Head of caudate nucleus (tissue), 42 donors: ENCODE data around the gene GIMAP2.
"Not testable (repeated sequence)": the region's sequence is repeated elsewhere in the genome, so short reads cannot be mapped to it uniquely, and the experiment has no call there.

Experiments used
- DNase-seq, 42 donors: peaks; one replicate each; pipeline versions ENCODE4 v3.0.0 to v3.0.0-alpha.2; 2020 to 2021; ENCODE audit warnings: mixed read lengths in 7 of 42
- intact Hi-C: fragments of 100-400 bp; cut with DNase I; formaldehyde crosslinking; loops from one replicate; pipeline ENCODE4 v1.15.0; 2022

The GIMAP2 gene

GRCh38 chr7:150685219-150686029, at the start of gene GIMAP2:
Gene GIMAP2 (plus strand): TSS chr7:150685706. CDS start chr7:150687060, 1,354 bp downstream.
- peak in 3 of 42 donors; percentile 7 to 41 (median 19) for DNase-seq
- intact Hi-C loops, result no loop called here

- no peak for DNase-seq
- intact Hi-C loops, result no loop called here
Observed at GRCh38 chr7:150641854-150642253, 43.7 kb upstream of the GIMAP2 start.

DNA sequence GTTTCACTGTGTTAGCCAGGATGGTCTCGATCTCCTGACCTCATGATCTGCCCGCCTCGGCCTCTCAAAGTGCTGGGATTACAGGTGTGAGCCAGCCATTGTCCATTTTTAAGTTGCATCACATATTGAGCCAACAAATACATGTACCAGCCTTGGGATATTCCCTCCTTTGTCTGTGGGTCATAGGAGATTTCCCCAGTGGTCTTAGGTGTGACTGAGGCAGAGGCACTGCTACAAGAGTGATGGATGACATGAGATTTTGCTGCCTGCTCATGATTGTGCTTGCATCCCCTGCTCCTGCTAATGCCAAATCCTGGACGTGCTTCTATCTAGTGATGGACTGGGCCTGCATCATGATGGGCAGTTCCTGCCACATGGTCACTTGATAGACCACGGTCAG, 42.6 kb upstream of the GIMAP2 start:
- no peak for DNase-seq
- intact Hi-C loops, result no loop called here

- DNase-seq, result no peak
- intact Hi-C loops, result no loop called here
Observed at GRCh38 chr7:150645259-150646020, 40.1 kb upstream of the GIMAP2 start.

DNA sequence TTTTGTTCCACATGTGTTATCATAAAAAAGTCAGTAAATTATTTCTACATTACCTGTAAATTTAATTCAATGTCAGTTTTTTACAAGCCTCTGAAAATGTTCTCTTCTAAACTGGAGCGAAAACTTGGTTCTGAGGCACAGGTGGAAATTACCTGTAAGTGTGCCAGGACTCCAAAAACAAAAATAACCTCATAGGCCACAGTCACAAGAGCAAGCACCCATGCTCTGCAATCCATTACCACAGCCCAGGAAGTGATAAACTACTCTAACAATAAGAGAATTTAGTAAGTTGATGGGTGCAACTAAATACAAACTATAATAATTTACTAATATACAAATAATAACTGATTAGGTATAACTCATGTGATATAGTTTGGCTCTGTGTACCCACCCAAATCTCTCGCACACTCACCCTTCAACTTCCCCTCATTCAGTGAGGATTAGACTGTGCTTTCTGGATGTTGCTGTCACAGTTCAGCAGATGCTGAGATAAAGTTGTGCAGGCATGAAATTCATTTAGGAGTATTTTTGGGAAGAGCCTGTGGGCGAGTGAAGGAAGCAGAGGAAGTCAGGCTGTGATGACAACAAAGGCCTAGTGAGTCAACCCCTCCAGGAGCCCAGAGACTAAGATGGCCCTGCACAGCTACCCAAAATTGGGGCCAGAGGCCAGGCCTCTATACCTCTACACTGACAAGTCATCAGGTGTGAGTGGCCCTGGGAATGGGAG, 37.0 kb upstream of the GIMAP2 start:
- intact Hi-C loops, result no loop called here
- peak in 4 of 42 donors; percentile 3 to 26 (median 16) for DNase-seq

DNA sequence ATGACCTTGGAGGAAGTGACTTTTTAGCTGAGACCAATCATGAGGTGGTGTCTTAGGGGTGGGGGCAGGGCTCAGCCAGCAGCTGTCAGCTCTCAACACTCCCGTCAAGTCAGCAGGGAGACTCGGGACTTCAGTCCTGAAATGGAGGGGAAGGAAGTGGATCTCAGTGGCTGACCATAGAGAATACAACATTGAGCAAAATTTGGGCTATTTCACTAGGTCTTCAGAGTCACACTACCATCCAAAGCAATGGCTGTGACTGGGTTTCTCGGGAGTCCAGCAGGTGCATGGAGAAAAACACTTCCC, 36.5 kb upstream of the GIMAP2 start:
- no peak for DNase-seq
- intact Hi-C loops, result no loop called here

DNA sequence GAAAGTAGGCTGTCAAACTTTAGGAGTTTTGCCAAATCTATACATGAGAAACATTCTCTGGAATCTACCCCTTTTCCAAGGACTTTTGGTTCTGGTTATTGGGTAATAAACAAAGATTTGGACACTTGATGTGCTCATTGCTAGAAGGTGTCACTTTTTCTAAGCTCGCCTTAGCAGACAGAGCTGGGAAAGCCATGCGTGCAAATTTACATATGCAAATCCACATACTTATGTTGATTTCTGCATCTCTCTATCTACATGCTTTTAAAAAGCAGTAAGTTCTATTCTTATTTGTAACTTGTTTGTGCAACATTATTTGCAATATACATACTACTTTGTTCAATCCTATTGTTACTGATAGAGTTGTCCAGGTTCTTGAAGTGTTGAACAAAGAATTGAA, 30.8 kb upstream of the GIMAP2 start:
- no peak for DNase-seq
- intact Hi-C loops, result no loop called here

DNA sequence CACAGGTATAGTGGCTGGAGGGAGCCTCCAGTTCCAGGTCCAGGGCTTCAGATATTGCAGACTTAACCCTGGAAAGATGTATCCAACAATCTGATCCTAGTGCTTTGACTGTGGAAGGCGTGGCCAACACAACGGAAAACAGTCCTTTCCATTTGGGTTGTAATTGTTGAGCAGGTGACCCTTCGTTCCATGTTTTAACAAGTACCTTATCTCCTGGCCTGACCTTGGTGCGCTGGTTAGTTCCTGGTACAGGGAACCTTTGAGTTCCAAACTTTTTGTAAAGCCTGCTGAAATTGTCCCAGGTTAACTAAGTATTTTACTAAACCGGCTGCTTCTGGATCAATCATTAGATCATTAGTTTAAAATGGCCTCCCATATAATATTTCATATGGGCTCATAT, 29.5 kb upstream of the GIMAP2 start:
- intact Hi-C loops, result no loop called here
- DNase-seq, result no peak

DNA sequence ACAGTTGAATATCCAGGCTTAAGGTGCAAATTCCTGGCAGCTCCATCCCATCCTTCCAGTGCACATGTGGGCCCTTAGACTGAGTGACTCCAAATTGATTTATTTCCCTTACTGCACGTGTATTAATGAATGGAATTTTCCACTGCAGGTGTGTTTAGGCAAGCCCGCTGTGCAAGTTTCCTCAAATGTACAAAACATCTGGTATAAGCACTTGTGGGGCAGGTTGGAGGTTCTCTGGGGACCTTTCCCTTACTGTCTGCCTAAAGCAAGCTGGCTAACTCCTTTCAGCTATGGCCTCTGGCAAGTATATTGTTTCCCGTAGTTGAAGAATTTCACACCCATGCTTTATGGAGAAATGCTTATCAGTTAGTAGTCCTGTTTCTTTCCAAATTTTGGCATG, 28.0 kb upstream of the GIMAP2 start:
- intact Hi-C loops, result no loop called here

GRCh38 chr7:150660939-150661613, 24.4 kb upstream of the GIMAP2 start:
- intact Hi-C loops, result no loop called here
- no peak for DNase-seq

More for the DNA sequence above, 28.0 kb upstream of the GIMAP2 start:
- no peak for DNase-seq

DNA sequence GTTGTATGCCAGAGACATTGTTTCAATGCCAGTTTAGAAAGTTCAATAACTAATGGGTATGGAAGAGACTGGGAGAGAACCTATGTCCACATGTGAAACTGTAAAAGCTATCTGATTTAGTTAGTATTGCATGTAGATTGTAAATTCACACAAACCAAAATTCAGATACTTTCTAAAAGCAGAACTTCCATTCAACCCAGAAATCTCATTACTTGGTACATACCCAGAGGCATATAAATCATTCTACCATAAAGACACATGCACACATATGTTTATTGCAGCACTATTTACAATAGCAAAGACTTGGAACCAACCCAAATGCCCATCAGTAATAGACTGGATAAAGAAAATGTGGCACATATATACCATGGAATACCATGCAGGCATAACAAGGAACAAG, 22.7 kb upstream of the GIMAP2 start:
- intact Hi-C loops, DNase-seq: not testable (repeated sequence)

GRCh38 chr7:150663802-150664494, 21.6 kb upstream of the GIMAP2 start:
- no peak for DNase-seq
- intact Hi-C loops, result no loop called here

DNA sequence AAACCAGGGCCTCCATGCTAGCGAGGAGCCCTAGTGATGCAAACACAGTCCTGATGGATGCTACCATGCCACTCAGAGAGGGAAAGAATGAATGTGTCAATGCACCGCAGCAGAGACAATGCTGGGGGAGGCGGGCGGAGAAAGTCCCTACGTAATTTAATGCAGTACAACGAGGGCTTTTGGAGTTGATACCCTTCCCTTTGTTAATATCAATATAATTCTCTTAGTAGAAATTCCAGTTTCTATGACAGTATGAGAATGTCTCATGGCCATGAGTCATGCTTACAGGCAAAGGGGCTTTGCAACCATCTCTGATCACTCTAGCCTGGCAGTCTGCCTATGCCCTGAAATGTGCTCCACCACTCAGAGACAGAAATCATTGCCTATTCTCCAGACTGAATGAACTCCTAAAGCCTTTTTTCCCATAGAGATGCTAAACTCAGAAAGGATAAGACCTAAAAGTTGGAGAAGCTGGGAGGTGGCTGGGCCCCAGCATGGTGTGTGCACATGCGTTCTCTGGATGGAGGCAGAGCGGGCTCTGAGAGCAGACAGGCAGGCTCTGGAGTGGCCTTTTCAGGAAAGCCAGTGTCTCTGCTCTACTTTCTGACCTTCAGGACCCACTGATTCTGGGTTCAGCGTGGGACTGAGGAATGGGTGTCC, 20.3 kb upstream of the GIMAP2 start:
- intact Hi-C loops, result no loop called here
- DNase-seq, result no peak

- intact Hi-C loops, result no loop called here
- DNase-seq, result no peak
Observed at GRCh38 chr7:150665896-150666295, 19.6 kb upstream of the GIMAP2 start.

GRCh38 chr7:150666412-150666811, 19.1 kb upstream of the GIMAP2 start:
- no peak for DNase-seq
- intact Hi-C loops, result no loop called here

DNA sequence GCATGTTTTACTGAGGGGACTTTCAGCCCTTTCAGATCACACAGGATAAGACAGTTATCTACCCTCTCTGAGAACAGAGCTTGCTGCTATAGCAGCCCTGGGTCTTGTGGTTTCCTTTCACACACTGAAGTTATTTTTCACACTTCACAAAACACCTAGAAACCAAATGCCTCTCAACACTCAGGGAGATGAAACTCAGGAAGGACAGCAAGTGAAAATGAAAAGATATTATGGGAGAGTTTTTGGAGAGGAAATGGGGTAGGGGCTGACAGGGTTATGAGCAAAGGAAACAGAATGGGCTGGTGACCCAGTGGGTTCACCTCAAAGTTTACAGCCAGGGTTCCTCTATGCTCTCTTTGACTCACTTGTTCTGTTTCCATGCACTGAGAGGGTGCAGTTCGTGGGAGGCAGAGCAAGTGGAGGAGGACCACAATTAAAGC, 17.0 kb upstream of the GIMAP2 start:
- no peak for DNase-seq
- intact Hi-C loops, result no loop called here

DNA sequence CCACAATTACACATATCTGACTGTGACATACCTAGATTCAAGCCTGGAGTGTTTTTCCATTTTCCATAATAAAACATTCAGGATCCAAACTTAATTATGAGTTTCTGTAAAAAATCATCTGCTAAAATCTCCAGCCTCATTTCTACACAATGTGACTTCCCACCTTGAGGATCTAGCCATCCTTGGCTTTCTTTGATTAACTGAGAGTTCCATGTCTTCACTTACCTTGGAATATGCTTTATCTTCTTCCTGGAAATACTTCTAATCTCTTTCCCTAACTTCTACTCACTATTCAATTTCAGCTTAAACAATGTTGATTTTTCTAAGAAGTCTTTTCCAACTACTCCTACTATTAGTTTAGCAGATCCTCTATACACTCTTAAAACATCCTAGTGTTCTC, 16.5 kb upstream of the GIMAP2 start:
- no peak for DNase-seq
- intact Hi-C loops, result no loop called here
